Keratinocyte (primary cell): Measurements from ENCODE around the gene DEXI.

ENCODE experiments used
- EZH2 ChIP-seq: IDR thresholded peaks from one replicate; pipeline ENCODE4 v1.6.1; 2012; ENCODE audit warnings: inconsistent platforms, mild to moderate bottlenecking, low read length, moderate library complexity
- TF ChIP-seq, protein P1 (sequence below), 3 experiments: IDR thresholded peaks in 1 of 3; conservative IDR thresholded peaks in 1 of 3; optimal IDR thresholded peaks in 1 of 3; 2 replicates in 2 of 3; 3 replicates in 1 of 3; pipeline versions ENCODE3 to v1.5.1; 2011; ENCODE audit warnings: low read length in 3 of 3, mild to moderate bottlenecking in 3 of 3, moderate library complexity in 2 of 3, control low read depth in 1 of 3, inconsistent platforms in 1 of 3; ENCODE audit not compliant: insufficient read depth in 2 of 3; ENCODE audit errors: extremely low read depth in 1 of 3

DNA sequence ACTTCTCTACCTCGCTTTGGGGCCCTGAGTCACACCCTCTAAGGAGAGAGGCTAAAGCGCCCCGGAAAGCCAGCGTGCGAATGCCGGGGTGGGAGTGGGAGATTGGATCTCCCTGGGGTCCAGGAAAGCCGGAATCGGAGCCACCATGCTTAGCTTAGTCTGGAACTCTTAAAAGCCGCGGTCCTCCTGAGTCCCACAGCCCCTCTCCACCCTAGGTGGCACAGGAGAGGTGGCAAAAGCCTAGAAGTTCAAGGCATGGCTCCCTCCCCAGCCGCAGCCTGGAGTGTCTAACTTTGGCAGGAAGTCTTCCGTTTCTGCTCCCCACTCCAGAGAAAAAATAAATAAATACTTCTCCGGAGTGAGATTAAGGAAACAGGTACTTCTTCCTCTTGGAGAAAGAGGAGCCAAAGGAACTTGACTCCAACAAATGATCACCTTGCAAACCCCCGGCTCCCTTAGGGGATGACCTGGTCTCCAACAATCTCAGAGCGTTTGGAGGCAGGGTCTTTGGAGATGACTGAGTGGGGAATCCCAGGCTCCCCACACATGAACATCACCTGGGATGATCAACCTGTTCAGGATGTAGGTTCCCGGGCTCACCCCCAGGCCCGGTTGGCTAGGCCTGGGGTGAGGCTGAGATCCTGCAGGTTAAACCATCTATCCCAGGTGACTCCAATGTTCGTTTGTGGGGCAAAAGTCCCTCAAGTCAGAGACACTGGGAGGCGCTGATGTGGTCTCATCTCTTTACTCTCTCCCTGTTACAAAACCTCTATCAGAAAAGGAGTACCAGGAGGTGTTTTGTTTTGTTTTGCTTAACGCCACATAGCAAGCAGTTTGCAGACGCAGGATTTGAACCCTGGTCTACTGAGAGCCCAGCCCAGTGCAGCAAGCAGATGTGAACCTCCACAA, 62.3 kb downstream of the DEXI start:
- TF ChIP-seq, protein P1, sequence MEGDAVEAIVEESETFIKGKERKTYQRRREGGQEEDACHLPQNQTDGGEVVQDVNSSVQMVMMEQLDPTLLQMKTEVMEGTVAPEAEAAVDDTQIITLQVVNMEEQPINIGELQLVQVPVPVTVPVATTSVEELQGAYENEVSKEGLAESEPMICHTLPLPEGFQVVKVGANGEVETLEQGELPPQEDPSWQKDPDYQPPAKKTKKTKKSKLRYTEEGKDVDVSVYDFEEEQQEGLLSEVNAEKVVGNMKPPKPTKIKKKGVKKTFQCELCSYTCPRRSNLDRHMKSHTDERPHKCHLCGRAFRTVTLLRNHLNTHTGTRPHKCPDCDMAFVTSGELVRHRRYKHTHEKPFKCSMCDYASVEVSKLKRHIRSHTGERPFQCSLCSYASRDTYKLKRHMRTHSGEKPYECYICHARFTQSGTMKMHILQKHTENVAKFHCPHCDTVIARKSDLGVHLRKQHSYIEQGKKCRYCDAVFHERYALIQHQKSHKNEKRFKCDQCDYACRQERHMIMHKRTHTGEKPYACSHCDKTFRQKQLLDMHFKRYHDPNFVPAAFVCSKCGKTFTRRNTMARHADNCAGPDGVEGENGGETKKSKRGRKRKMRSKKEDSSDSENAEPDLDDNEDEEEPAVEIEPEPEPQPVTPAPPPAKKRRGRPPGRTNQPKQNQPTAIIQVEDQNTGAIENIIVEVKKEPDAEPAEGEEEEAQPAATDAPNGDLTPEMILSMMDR (optimal IDR thresholded peaks at IDR 0.05 in 1 of 3, IDR thresholded peaks at IDR 0.05 in 1 of 3, conservative IDR thresholded peaks at IDR 0.05 in 1 of 3; ENCODE audit: extremely low read depth in 1 of 3, insufficient read depth in 2 of 3, low read length in 3 of 3) = no peak
- TF ChIP-seq EZH2 = no peak
